GM12878 (cell line): ENCODE data around the gene PPHLN1. TPM values are rescaled to one million over a fixed set of nuclear protein-coding genes. Genes with fewer than 3 reads are reported as not detected.

Experiments
- ATAC-seq: fragments of 200-7000 bp; cut with Tn5 transposase; 3 replicates; pipeline ENCODE4 v1.9.1; 2020; ENCODE audit warnings: mild to moderate bottlenecking, moderate library complexity
- BruUV-seq: library from RNA; stranded (reverse); fragments of 400-500 nt; replicated peaks from 2 replicates; lab custom pipeline; 2021; lab: Mats Ljungman, UMichigan
- CTCF ChIA-PET: fragments of 300-600 bp; sonication (Branson Sonifier 250); formaldehyde crosslinking; extraction: SDS; loops from one replicate; lab custom pipeline; 2021; ENCODE audit warnings: inconsistent platforms; lab: Yijun Ruan, JAX
- POLR2A ChIA-PET: fragments of 350-600 bp; formaldehyde crosslinking; extraction: SDS; loops from one replicate; lab custom pipeline; 2021; ENCODE audit warnings: inconsistent platforms; lab: Charles Lee
- RAD21 ChIA-PET: fragments of 300-600 bp; sonication (Branson Sonifier 250); formaldehyde crosslinking; loops from one replicate; lab custom pipeline; 2023; ENCODE audit warnings: antibody characterized with exemption; ENCODE audit not compliant: unreplicated experiment; lab: Charles Lee
- SMC1A ChIA-PET: fragments of 300-600 bp; sonication (Branson Sonifier 250); formaldehyde crosslinking; loops from one replicate; lab custom pipeline; 2023; ENCODE audit not compliant: unreplicated experiment, uncharacterized antibody; lab: Charles Lee
- DNase-seq: peaks from one replicate; pipeline ENCODE4 v3.0.0-alpha.2; 2011; ENCODE audit warnings: low read depth, low spot score
- FAIRE-seq: peaks from 3 replicates; lab custom pipeline; 2011; peaks lifted over from hg19 to GRCh38; lab: Jason Lieb, UNC
- H2AFZ ChIP-seq: 2 replicates; pipeline ENCODE4 v1.6.0; 2011; ENCODE audit warnings: low read depth, low read length, control low read depth; ENCODE audit not compliant: control insufficient read depth
- H3K27ac ChIP-seq: 2 replicates; pipeline ENCODE4 v1.5.1; 2011; ENCODE audit warnings: control low read depth; ENCODE audit not compliant: control insufficient read depth, insufficient read depth
- H3K27me3 ChIP-seq, 2 experiments: replicated peaks in 1 of 2; 2 replicates each; pipeline versions ENCODE4 v1.6.0 to v1.6.1; 2011; ENCODE audit warnings: low read length in 1 of 2; ENCODE audit not compliant: control insufficient read depth in 2 of 2, insufficient read depth in 2 of 2
- H3K36me3 ChIP-seq, 2 experiments: 2 replicates each; pipeline ENCODE4 v1.5.1; 2011; ENCODE audit warnings: low read length in 1 of 2; ENCODE audit not compliant: control insufficient read depth in 2 of 2, insufficient read depth in 2 of 2
- H3K4me1 ChIP-seq: 2 replicates; pipeline ENCODE4 v1.6.1; 2011; ENCODE audit warnings: mild to moderate bottlenecking, low read length, moderate library complexity, mixed read lengths; ENCODE audit not compliant: control insufficient read depth, insufficient read depth
- H3K4me2 ChIP-seq: 2 replicates; pipeline ENCODE4 v1.6.0; 2011; ENCODE audit warnings: control low read depth; ENCODE audit not compliant: control insufficient read depth, insufficient read depth
- H3K4me3 ChIP-seq: fragments of 200-600 bp; sonication (generic); 2 replicates; pipeline ENCODE4 v1.5.1; 2016
- H3K79me2 ChIP-seq: 2 replicates; pipeline ENCODE4 v1.6.0; 2011; ENCODE audit warnings: low read length; ENCODE audit not compliant: control insufficient read depth, insufficient read depth
- H3K9ac ChIP-seq: 2 replicates; pipeline ENCODE4 v1.8.0; 2011; ENCODE audit warnings: low read length, control low read depth, mixed read lengths; ENCODE audit not compliant: control insufficient read depth, insufficient read depth
- H3K9me3 ChIP-seq: replicated peaks from 3 replicates; pipeline ENCODE4 v1.5.1; 2011; ENCODE audit warnings: mild to moderate bottlenecking, low read length; ENCODE audit not compliant: control insufficient read depth, insufficient read depth
- H4K20me1 ChIP-seq: 2 replicates; pipeline ENCODE4 v1.6.0; 2011; ENCODE audit not compliant: control insufficient read depth, insufficient read depth
- BHLHE40 ChIP-seq, 2 experiments: fragments of 450-650 bp in 1 of 2; IDR thresholded peaks; 2 replicates each; pipeline ENCODE4 v1.6.1; 2011 to 2017; ENCODE audit warnings: low read depth in 2 of 2, borderline replicate concordance in 1 of 2, improper control_type of control experiment in 1 of 2, low read length in 1 of 2, mild to moderate bottlenecking in 1 of 2
- CHD2 ChIP-seq: IDR thresholded peaks from 2 replicates; pipeline ENCODE4 v1.6.1; 2011; ENCODE audit warnings: low read depth, low read length, improper control_type of control experiment, borderline replicate concordance
- CREB1 ChIP-seq: IDR thresholded peaks from 2 replicates; pipeline ENCODE4 v1.6.1; 2012; ENCODE audit warnings: low read depth, mild to moderate bottlenecking, inconsistent platforms
- DPF2 ChIP-seq: fragments of 450-650 bp; IDR thresholded peaks from 2 replicates; pipeline ENCODE4 v1.6.1; 2017; ENCODE audit warnings: mild to moderate bottlenecking
- GATAD2B ChIP-seq: fragments of 450-650 bp; conservative IDR thresholded peaks from 2 replicates; pipeline ENCODE4 v1.6.1; 2017; ENCODE audit warnings: low read depth, mild to moderate bottlenecking, moderate library complexity
- IKZF1 ChIP-seq: fragments of 450-650 bp; conservative IDR thresholded peaks from 2 replicates; pipeline ENCODE4 v1.6.1; 2017; ENCODE audit warnings: antibody characterized with exemption, mild to moderate bottlenecking
- LARP7 ChIP-seq: fragments of 450-650 bp; IDR thresholded peaks from 2 replicates; pipeline ENCODE4 v1.6.1; 2017; ENCODE audit warnings: mild to moderate bottlenecking
- NR2F1 ChIP-seq: fragments of 450-650 bp; conservative IDR thresholded peaks from 2 replicates; pipeline ENCODE4 v1.6.1; 2017; ENCODE audit warnings: mild to moderate bottlenecking
- PAX8 ChIP-seq: fragments of 450-650 bp; IDR thresholded peaks from 2 replicates; pipeline ENCODE4 v1.6.1; 2017; ENCODE audit warnings: mild to moderate bottlenecking, moderate library complexity
- POU2F2 ChIP-seq: IDR thresholded peaks from 3 replicates; pipeline ENCODE4 v1.6.1; 2011; ENCODE audit warnings: low read depth, mild to moderate bottlenecking, low read length, borderline replicate concordance
- RAD21 ChIP-seq: IDR thresholded peaks from 2 replicates; pipeline ENCODE4 v1.6.1; 2011; ENCODE audit warnings: mild to moderate bottlenecking, low read depth, low read length, moderate library complexity; ENCODE audit not compliant: insufficient read depth
- SMARCA5 ChIP-seq: fragments of 450-650 bp; IDR thresholded peaks from 2 replicates; pipeline ENCODE4 v1.6.1; 2017; ENCODE audit warnings: mild to moderate bottlenecking
- SMC3 ChIP-seq: IDR thresholded peaks from 2 replicates; pipeline ENCODE4 v1.6.1; 2011; ENCODE audit warnings: low read length, improper control_type of control experiment, borderline replicate concordance
- YY1 ChIP-seq: IDR thresholded peaks from 2 replicates; pipeline ENCODE4 v1.6.1; 2011; ENCODE audit warnings: low read depth, mild to moderate bottlenecking, low read length
- WGBS: methylation state at CpG from one replicate; pipeline ENCODE4 v1.1.6; 2016; ENCODE audit warnings: low lambda C conversion rate; ENCODE audit not compliant: insufficient replicate concordance, insufficient coverage; ENCODE audit errors: missing lambda C conversion rate; 5-methylcytosine and 5-hydroxymethylcytosine counted together
- in situ Hi-C: fragments of 300-500 bp; cut with MboI; formaldehyde crosslinking; loops from 9 replicates; pipeline ENCODE4 v1.14.3; 2018; ENCODE audit warnings: mixed read lengths
- intact Hi-C: fragments of 100-400 bp; cut with micrococcal nuclease; formaldehyde crosslinking; loops from one replicate; pipeline ENCODE4 v1.14.2; 2022; ENCODE audit not compliant: unreplicated experiment
- polyA plus RNA-seq, 11 experiments: library from polyadenylated mRNA; depleted of rRNA in 4 of 11; unstranded in 6 of 11; stranded (reverse) in 5 of 11; fragments of >200 nt; fragmentation: Nextera tagmentation in 4 of 11; fragmentation: Illumina TruSeq in 1 of 11; extraction: Ambion mirVana in 4 of 11; extraction: Trizol in 1 of 11; gene quantifications; 1 replicate in 1 of 11; 2 replicates in 10 of 11; pipeline versions ENCODE4 v1.2.1 to v1.2.3, GENCODE V29; 2011 to 2016; ENCODE audit warnings: inconsistent platforms in 2 of 11, missing spikeins in 2 of 11, low read depth in 1 of 11
- total RNA-seq, 4 experiments: library from RNA; depleted of rRNA in 3 of 4; stranded (reverse); fragments of >200 nt in 3 of 4; fragmentation: Illumina TruSeq in 1 of 4; extraction: Trizol in 1 of 4; gene quantifications; 2 replicates each; pipeline versions ENCODE4 v1.2.1 to v1.2.3, GENCODE V29; 2013 to 2021
- TF ChIP-seq, protein P1 (sequence below), 3 experiments: IDR thresholded peaks in 2 of 3; conservative IDR thresholded peaks in 1 of 3; 2 replicates each; pipeline ENCODE4 v1.5.1; 2011; ENCODE audit warnings: low read depth in 3 of 3, low read length in 3 of 3, mild to moderate bottlenecking in 3 of 3, control low read depth in 2 of 3, moderate library complexity in 2 of 3, inconsistent platforms in 1 of 3, mixed read lengths in 1 of 3; ENCODE audit not compliant: control insufficient read depth in 2 of 3, insufficient read depth in 1 of 3; ENCODE audit errors: extremely low read depth in 1 of 3

PPHLN1 gene
- total and polyA plus RNA-seq, 10 of the 15 experiments (the other 5 are each of a cell fraction or from before 2014, with no cell fraction given), result 73.6 to 117 (median 92.1) TPM

DNA sequence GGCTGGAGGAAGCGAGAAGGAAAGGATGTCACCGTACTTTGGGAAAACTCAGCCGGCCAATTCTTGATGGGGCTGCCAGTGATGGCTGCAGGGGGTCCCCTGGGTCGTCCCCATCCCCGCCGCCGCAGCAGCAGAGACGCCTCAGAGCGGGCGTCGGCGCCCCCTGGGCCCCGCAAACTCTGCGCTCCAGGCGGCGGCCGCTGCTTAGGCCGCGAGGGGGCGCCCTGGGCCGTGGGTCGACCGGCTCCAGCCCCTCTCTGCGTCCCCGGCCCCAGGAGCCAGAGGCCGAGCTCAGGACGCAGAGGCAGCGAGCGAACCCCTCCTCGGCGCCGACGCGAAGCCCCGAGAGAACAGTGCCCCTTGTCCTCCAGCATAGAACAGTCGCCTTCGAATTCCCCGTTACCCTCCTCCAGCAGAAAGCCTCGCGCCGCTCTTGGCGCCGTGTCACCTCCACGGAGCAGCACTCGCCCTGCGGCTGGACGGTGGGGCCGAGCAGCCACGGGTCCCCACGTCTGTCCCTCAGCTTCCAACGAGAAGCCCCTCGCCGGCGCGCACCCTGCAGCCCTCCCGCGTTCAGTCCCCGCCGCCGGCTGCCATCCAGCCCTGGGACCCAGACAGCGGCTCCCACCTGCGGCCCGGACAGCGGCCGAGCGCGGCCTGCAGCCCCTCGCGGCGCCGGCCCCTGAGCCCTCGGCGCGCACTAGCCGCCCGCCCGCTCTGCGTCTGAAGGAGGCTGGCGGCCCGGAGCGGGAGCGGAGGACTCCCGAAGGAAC lies 157.0 kb downstream of the PPHLN1 start:
- in situ Hi-C loops, result loop anchor here (5.0 to 10.0 kb wide), 2 partner anchors 792 to 854 kb away; no protein-coding TSS in a partner anchor

More for the DNA sequence above, 157.0 kb downstream of the PPHLN1 start:
- DNase-seq, result no peak
- CTCF ChIA-PET, result interaction anchor here (0.6 to 11.2 kb wide), 16 partner anchors 9 to 854 kb away, joined by 3 to 117 read pairs (median 6); no protein-coding TSS in a partner anchor
- RAD21 ChIA-PET, result interaction anchor here (0.5 to 4.5 kb wide), 12 partner anchors 14 to 1811 kb away, joined by 3 to 38 read pairs (median 4); no protein-coding TSS in a partner anchor
- Histone ChIP-seq H3K4me1 (peaks cover 9% of the 10 kb centered on the region), H4K20me1 (no peaks in the 10 kb centered on the region), H3K4me2 (peak overlapping the region; percentile 100), H3K79me2 (no peaks in the 10 kb centered on the region), H3K4me3 (peak overlapping the region; percentile 73), H3K9ac (peak overlapping the region; percentile 32; the same call in 1 of the 2 replicates), H3K27me3 (peaks cover 0 to 6% of the 10 kb centered on the region in 2 experiments; a peak in 1 of 4 replicates), H2AFZ (peak overlapping the region; percentile 92), H3K27ac (no peak overlapping the region), H3K9me3 (no peaks in the 10 kb centered on the region), H3K36me3 (no peaks in the 10 kb centered on the region)
- peak; percentile 95 for ATAC-seq
- TF ChIP-seq, protein P1, sequence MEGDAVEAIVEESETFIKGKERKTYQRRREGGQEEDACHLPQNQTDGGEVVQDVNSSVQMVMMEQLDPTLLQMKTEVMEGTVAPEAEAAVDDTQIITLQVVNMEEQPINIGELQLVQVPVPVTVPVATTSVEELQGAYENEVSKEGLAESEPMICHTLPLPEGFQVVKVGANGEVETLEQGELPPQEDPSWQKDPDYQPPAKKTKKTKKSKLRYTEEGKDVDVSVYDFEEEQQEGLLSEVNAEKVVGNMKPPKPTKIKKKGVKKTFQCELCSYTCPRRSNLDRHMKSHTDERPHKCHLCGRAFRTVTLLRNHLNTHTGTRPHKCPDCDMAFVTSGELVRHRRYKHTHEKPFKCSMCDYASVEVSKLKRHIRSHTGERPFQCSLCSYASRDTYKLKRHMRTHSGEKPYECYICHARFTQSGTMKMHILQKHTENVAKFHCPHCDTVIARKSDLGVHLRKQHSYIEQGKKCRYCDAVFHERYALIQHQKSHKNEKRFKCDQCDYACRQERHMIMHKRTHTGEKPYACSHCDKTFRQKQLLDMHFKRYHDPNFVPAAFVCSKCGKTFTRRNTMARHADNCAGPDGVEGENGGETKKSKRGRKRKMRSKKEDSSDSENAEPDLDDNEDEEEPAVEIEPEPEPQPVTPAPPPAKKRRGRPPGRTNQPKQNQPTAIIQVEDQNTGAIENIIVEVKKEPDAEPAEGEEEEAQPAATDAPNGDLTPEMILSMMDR (IDR thresholded peaks at IDR 0.05 in 2 of 3, conservative IDR thresholded peaks at IDR 0.05 in 1 of 3; ENCODE audit: control insufficient read depth in 2 of 3, extremely low read depth in 1 of 3, insufficient read depth in 1 of 3, low read depth in 3 of 3, low read length in 3 of 3), result peak; percentile 79 to 96 (median 82)
- TF ChIP-seq CHD2 (0 out of 2 replicates have a peak, but pooled peaks have one; percentile 30), DPF2 (0 out of 2 replicates have a peak, but pooled peaks have one; percentile 48), POU2F2 (no peak), IKZF1 (peak; percentile 73), BHLHE40 (IDR thresholded peaks at IDR 0.05; ENCODE audit: borderline replicate concordance in 1 of 2, low read depth in 2 of 2, low read length in 1 of 2) (peak in 1 of 2 experiments; percentile 9; a peak in 1 of 4 replicates), YY1 (peak; percentile 70), RAD21 (peak; percentile 85), SMARCA5 (peak; percentile 94), NR2F1 (0 out of 2 replicates have a peak, but pooled peaks have one; percentile 33), LARP7 (peak; percentile 53; the same call in 1 of the 2 replicates), SMC3 (peak; percentile 68; the same call in 1 of the 2 replicates), PAX8 (no peak), GATAD2B (peak; percentile 71), CREB1 (no peak)
- 4% methylated on average over 76 of the region's 83 CpGs for WGBS
- POLR2A ChIA-PET, result interaction anchor here (0.6 to 0.8 kb wide), 2 partner anchors 11 to 1103 kb away, joined by 3 to 6 read pairs; no protein-coding TSS in a partner anchor
- SMC1A ChIA-PET, result interaction anchor here (0.7 to 6.0 kb wide), 7 partner anchors 9 to 809 kb away, joined by 3 to 49 read pairs (median 4); no protein-coding TSS in a partner anchor
- no TSS peak for BruUV-seq
- intact Hi-C loops, result loop anchor here (1.0 to 10.0 kb wide), 5 partner anchors 86 to 856 kb away; no protein-coding TSS in a partner anchor
- no peak for FAIRE-seq
